Natural killer cell (primary cell): ENCODE measurements around the gene RPL6. TPM values are rescaled to one million over a fixed set of nuclear protein-coding genes. Genes with fewer than 3 reads are reported as not detected.

Source experiments
- ATAC-seq, 3 donors: fragments of 150-1000 bp in 2 of 3; fragments of 200-7000 bp in 1 of 3; cut with Tn5 transposase; 1 replicate in 1 of 3; 2 replicates in 2 of 3; pipeline ENCODE4 v1.10.0; 2021; ENCODE audit warnings: mild to moderate bottlenecking in 2 of 3, moderate library complexity in 2 of 3
- DNase-seq, 2 donors: peaks; one replicate each; pipeline versions ENCODE4 v3.0.0 to v3.0.0-alpha.2; 2013 to 2021; ENCODE audit warnings: mixed read lengths in 1 of 2
- H3K27ac ChIP-seq: one replicate; pipeline ENCODE4 v1.5.1; 2013; ENCODE audit warnings: mild to moderate bottlenecking, low read length
- H3K27me3 ChIP-seq: one replicate; pipeline ENCODE4 v1.6.1; 2013; ENCODE audit warnings: low read length; ENCODE audit not compliant: control insufficient read depth, insufficient read depth
- H3K36me3 ChIP-seq: one replicate; pipeline ENCODE4 v1.6.1; 2013; ENCODE audit warnings: low read length; ENCODE audit not compliant: control insufficient read depth, insufficient read depth
- H3K4me1 ChIP-seq: one replicate; pipeline ENCODE4 v1.6.1; 2013; ENCODE audit warnings: low read length; ENCODE audit not compliant: control insufficient read depth, insufficient read depth
- H3K4me3 ChIP-seq: one replicate; pipeline ENCODE4 v1.5.1; 2013; ENCODE audit warnings: low read length
- H3K9me3 ChIP-seq: one replicate; pipeline ENCODE4 v1.6.1; 2013; ENCODE audit warnings: low read length; ENCODE audit not compliant: control insufficient read depth, insufficient read depth
- H3K27ac Mint-ChIP-seq, 2 donors: one replicate each; pipeline ENCODE4 v1.8.0; 2022; ENCODE audit warnings: mild to moderate bottlenecking in 2 of 2, mixed read lengths in 2 of 2, moderate library complexity in 1 of 2
- H3K27me3 Mint-ChIP-seq, 2 donors: one replicate each; pipeline ENCODE4 v1.8.0; 2022; ENCODE audit warnings: low read depth in 2 of 2, mixed read lengths in 2 of 2
- H3K36me3 Mint-ChIP-seq: one replicate; pipeline ENCODE4 v1.8.0; 2022; ENCODE audit warnings: mixed read lengths
- H3K4me1 Mint-ChIP-seq, 2 donors: one replicate each; pipeline ENCODE4 v1.8.0; 2022; ENCODE audit warnings: mixed read lengths in 2 of 2
- H3K4me3 Mint-ChIP-seq: one replicate; pipeline ENCODE4 v1.8.0; 2022; ENCODE audit warnings: mild to moderate bottlenecking, moderate library complexity, mixed read lengths
- H3K9me3 Mint-ChIP-seq, 2 donors: one replicate each; pipeline ENCODE4 v1.8.0; 2022; ENCODE audit warnings: mixed read lengths in 2 of 2
- WGBS: methylation state at CpG from one replicate; pipeline ENCODE4 v1.1.7; 2013; ENCODE audit warnings: missing lambda C conversion rate; ENCODE audit not compliant: insufficient coverage; 5-methylcytosine and 5-hydroxymethylcytosine counted together
- intact Hi-C: fragments of 100-400 bp; cut with micrococcal nuclease; formaldehyde crosslinking; loops from one replicate; pipeline ENCODE4 v1.14.2; 2022
- total RNA-seq, 4 donors: library from RNA; stranded (reverse); fragments of 120-200 nt in 1 of 4; gene quantifications; one replicate each; pipeline versions ENCODE4 v1.2.3 to v1.2.4, GENCODE V29; 2013 to 2022
- TF ChIP-seq, protein P1 (sequence below): fragments of 200-600 bp; IDR thresholded peaks from one replicate; pipeline ENCODE4 v1.8.0; 2022; ENCODE audit warnings: antibody characterized with exemption

Gene RPL6
- total RNA-seq, 3 donors from 2014 or later (not counting 1 experiment from before 2014, with no cell fraction given) = 893 to 1,024 (median 955) TPM

DNA sequence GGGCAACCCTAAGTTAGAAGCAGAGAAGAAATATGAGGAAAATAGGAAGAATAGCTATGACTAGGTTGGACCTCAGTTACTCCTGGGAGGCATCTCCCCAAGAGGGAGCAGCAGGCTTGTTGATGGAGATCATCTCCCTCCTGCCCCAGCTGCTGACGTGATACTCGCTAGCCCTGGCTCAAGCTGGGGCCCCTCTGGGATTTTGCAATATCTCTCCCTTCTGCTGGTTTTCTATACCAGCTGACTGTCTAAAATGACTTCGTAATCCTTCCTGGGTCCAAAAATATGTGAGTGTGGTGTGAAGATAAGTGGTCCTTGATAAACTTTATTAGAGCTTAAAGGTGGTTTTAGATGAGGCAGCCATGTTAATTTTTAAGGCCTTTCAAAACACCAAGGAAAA lies 22.7 kb downstream of the RPL6 start:
- H3K36me3 ChIP-seq = no peaks in the 10 kb centered on the region
- ATAC-seq (no peak), DNase-seq (no peak)
- H3K4me1 Mint-ChIP-seq = peaks cover 6 to 12% of the 10 kb centered on the region in 2 donors
- H3K27ac Mint-ChIP-seq = no peak overlapping the region
- peaks cover 11% of the 10 kb centered on the region for H3K4me1 ChIP-seq
- H3K4me3 Mint-ChIP-seq = no peak overlapping the region
- no peak overlapping the region for H3K27ac ChIP-seq
- peaks cover 3 to 7% of the 10 kb centered on the region in 2 donors for H3K27me3 Mint-ChIP-seq
- H3K4me3 ChIP-seq = no peak overlapping the region
- no peaks in the 10 kb centered on the region for H3K9me3 Mint-ChIP-seq
- no peaks in the 10 kb centered on the region for H3K36me3 Mint-ChIP-seq
- TF ChIP-seq, protein P1, sequence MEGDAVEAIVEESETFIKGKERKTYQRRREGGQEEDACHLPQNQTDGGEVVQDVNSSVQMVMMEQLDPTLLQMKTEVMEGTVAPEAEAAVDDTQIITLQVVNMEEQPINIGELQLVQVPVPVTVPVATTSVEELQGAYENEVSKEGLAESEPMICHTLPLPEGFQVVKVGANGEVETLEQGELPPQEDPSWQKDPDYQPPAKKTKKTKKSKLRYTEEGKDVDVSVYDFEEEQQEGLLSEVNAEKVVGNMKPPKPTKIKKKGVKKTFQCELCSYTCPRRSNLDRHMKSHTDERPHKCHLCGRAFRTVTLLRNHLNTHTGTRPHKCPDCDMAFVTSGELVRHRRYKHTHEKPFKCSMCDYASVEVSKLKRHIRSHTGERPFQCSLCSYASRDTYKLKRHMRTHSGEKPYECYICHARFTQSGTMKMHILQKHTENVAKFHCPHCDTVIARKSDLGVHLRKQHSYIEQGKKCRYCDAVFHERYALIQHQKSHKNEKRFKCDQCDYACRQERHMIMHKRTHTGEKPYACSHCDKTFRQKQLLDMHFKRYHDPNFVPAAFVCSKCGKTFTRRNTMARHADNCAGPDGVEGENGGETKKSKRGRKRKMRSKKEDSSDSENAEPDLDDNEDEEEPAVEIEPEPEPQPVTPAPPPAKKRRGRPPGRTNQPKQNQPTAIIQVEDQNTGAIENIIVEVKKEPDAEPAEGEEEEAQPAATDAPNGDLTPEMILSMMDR = no peak
- H3K27me3 ChIP-seq = no peaks in the 10 kb centered on the region
- H3K9me3 ChIP-seq = no peaks in the 10 kb centered on the region
- intact Hi-C loops = loop anchor here (1.0 to 5.0 kb wide), 3 partner anchors 22 to 439 kb away; partner anchors contain the start of gene RPL6
- whole genome bisulfite sequencing = 91% methylated on average over 3 of the region's 3 CpGs

DNA sequence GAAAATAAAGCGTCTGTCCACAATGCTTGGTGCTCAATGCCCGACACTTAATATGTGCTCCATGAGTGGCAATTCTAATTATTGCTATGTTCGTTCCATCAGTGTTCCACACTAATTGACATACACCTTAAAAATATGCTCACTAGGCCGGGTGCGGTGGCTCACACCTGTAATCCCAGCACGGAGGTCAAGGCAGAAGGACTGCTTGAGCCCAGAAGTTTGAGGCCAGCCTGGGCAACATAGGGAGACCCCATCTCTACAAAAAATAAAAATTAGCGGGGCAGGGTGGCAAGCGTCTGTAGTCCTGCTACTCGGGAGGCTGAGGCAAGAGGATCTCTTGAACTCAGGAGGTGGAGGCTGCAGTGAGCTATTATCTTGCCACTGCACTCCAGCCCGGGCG lies 26.5 kb downstream of the RPL6 start:
- Histone ChIP-seq H3K4me3 (peak overlapping the region; percentile 51), H3K4me1 (peaks cover 25% of the 10 kb centered on the region), H3K36me3 (no peaks in the 10 kb centered on the region), H3K27me3 (no peaks in the 10 kb centered on the region), H3K27ac (peak overlapping the region; percentile 27), H3K9me3 (no peaks in the 10 kb centered on the region)
- no peaks in the 10 kb centered on the region for H3K36me3 Mint-ChIP-seq
- peaks cover 25 to 31% of the 10 kb centered on the region in 2 donors for H3K4me1 Mint-ChIP-seq
- DNase-seq (no peak), ATAC-seq (no peak)
- peak overlapping the region; percentile 99 for H3K4me3 Mint-ChIP-seq
- 94% methylated on average over 10 of the region's 11 CpGs for WGBS
- no peaks in the 10 kb centered on the region for H3K9me3 Mint-ChIP-seq
- TF ChIP-seq, protein P1 = no peak
- intact Hi-C loops = loop anchor here (1.0 kb wide), 1 partner anchor 26 kb away; the partner anchor contains the start of gene RPL6
- peak overlapping the region; percentile 89 to 96 for H3K27ac Mint-ChIP-seq
- peaks cover 0 to 3% of the 10 kb centered on the region in 2 donors for H3K27me3 Mint-ChIP-seq

DNA sequence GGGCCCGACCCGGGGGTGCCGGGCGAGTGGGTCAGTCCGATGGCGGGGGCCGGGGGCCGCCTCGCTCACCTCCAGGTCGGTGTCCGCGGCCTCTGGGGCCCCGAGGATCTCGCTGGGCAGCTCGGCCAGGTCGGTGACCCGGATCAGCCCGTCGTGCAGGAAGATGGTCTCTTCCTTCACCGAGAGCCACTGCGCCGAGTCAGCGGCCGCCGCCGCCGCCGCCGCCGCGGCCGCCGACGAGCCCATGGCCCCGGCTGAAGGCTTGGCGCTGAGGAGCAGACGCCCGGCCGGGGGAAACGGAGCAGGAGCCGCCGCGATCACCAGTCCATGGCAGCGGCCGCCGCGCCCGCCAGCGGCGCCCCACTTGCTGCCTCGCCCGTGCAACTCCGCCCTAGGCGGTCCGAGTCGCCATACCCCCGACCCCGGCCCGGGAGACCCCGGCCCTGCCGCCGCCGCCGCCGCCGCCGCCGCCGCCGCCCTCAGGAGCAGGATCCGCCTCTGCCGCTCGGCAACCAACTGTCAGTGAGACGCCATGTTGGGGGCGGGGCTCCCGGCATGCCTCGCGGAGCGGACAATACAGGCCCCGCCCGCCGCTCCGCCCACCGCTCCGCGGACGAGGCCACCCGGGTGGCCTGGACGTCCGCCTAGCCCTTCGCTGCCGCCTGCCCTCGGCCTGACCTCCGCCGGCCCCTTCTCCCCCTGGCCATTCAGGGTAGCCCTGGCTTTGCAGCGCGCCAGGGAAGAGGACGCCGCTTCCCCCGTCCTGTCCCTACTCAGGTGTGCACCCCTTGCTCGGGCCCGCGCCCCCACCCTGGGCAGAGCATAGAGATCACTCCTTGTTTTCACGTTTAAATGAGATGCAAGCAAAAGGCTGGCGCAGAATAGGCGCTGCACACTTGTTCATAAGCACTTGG lies 27.3 kb downstream of the RPL6 start, which contains the start of gene HECTD4:
TSS of gene HECTD4 (minus strand) at position 549 of the 914 bp plus-strand sequence. CDS start at position 246, 303 bp downstream.
- DNase-seq (peak; percentile 91 to 94), ATAC-seq (peak; percentile 96 to 99 (median 97))
- no peaks in the 10 kb centered on the region for H3K36me3 ChIP-seq
- H3K9me3 ChIP-seq = no peaks in the 10 kb centered on the region
- intact Hi-C loops = loop anchor here (1.0 kb wide), 1 partner anchor 27 kb away; the partner anchor contains the start of gene RPL6
- Mint-ChIP-seq H3K4me3 (peak within 1 kb of the TSS; percentile 99), H3K36me3 (no peaks in the 10 kb centered on the region), H3K27me3 (no peaks in the 10 kb centered on the region), H3K4me1 (peaks cover 25 to 26% of the 10 kb centered on the region in 2 donors), H3K9me3 (no peaks in the 10 kb centered on the region), H3K27ac (peak within 1 kb of the TSS; percentile 89 to 96)
- peaks cover 20% of the 10 kb centered on the region for H3K4me1 ChIP-seq
- under 1% methylated on average over 106 of the region's 106 CpGs for WGBS
- H3K4me3 ChIP-seq = peak within 1 kb of the TSS; percentile 51
- no peaks in the 10 kb centered on the region for H3K27me3 ChIP-seq
- TF ChIP-seq, protein P1 = no peak
- peak within 1 kb of the TSS; percentile 52 for H3K27ac ChIP-seq
